Bronchial epithelial cell (primary cell): ENCODE measurements around the gene C16orf74. TPM values are rescaled to one million over a fixed set of nuclear protein-coding genes. Genes with fewer than 3 reads are reported as not detected.
A peak's percentile ranks its signal among the peaks of the same experiment; 100 is the strongest.

ENCODE experiments used
- DNase-seq: peaks from one replicate; pipeline ENCODE4 v3.0.0-alpha.2; 2010; ENCODE audit warnings: low read depth
- FAIRE-seq: peaks from 2 replicates; lab custom pipeline; 2011; peaks lifted over from hg19 to GRCh38; lab: Jason Lieb, UNC
- H3K27me3 ChIP-seq: 2 replicates; pipeline ENCODE4 v1.5.1; 2011; ENCODE audit warnings: low read length; ENCODE audit not compliant: control insufficient read depth, insufficient read depth
- H3K36me3 ChIP-seq: 2 replicates; pipeline ENCODE4 v1.5.1; 2011; ENCODE audit warnings: low read length; ENCODE audit not compliant: control insufficient read depth, insufficient read depth
- H3K4me3 ChIP-seq: 2 replicates; pipeline ENCODE4 v1.5.1; 2011; ENCODE audit warnings: mild to moderate bottlenecking, low read depth, low read length, control low read depth
- CTCF ChIP-seq: IDR thresholded peaks from 2 replicates; pipeline ENCODE4 v1.5.1; 2011; ENCODE audit warnings: mild to moderate bottlenecking, moderate library complexity, low read length, control low read depth, inconsistent platforms; ENCODE audit not compliant: insufficient read depth, severe bottlenecking
- total RNA-seq: library from RNA; depleted of rRNA; stranded (reverse); fragments of >200 nt; gene quantifications from 2 replicates; pipeline ENCODE4 v1.2.1, GENCODE V29; 2014

The C16orf74 gene
- total RNA-seq, 1 donor from 2014 or later = 167 TPM

- FAIRE-seq (no peak), DNase-seq (no peak)
- H3K36me3 ChIP-seq = peaks cover 14% of the 10 kb centered on the region
- H3K27me3 ChIP-seq = no peaks in the 10 kb centered on the region
- no peak for TF ChIP-seq CTCF
- no peak overlapping the region for H3K4me3 ChIP-seq
Measured at GRCh38 chr16:85676466-85676865, 74.4 kb downstream of the C16orf74 start.

- Histone ChIP-seq H3K27me3 (no peaks in the 10 kb centered on the region), H3K4me3 (no peak overlapping the region), H3K36me3 (peaks cover 15% of the 10 kb centered on the region)
- DNase-seq (no peak), FAIRE-seq (no peak)
- TF ChIP-seq CTCF = peak; percentile 50
Measured at GRCh38 chr16:85675251-85675874, 75.5 kb downstream of the C16orf74 start.

- no peak for DNase-seq
- peaks cover 15% of the 10 kb centered on the region for H3K36me3 ChIP-seq
Measured at GRCh38 chr16:85674828-85675227, 76.1 kb downstream of the C16orf74 start.

GRCh38 chr16:85674418-85674755, 76.5 kb downstream of the C16orf74 start:
- H3K36me3 ChIP-seq = peaks cover 13% of the 10 kb centered on the region
- DNase-seq (no peak), FAIRE-seq (no peak)
- H3K27me3 ChIP-seq = no peaks in the 10 kb centered on the region
- no peak overlapping the region for H3K4me3 ChIP-seq
- no peak for TF ChIP-seq CTCF

More at GRCh38 chr16:85674828-85675227, 76.1 kb downstream of the C16orf74 start:
- no peaks in the 10 kb centered on the region for H3K27me3 ChIP-seq
- TF ChIP-seq CTCF = no peak
- H3K4me3 ChIP-seq = no peak overlapping the region
- no peak for FAIRE-seq

GRCh38 chr16:85673529-85674417, 77.1 kb downstream of the C16orf74 start:
- Histone ChIP-seq H3K36me3 (peaks cover 17% of the 10 kb centered on the region), H3K27me3 (no peaks in the 10 kb centered on the region), H3K4me3 (no peak overlapping the region)
- FAIRE-seq = no peak
- no peak for TF ChIP-seq CTCF
- DNase-seq = peak; percentile 60
